Measurements from ENCODE around the gene DENND11. TPM values are rescaled to one million over a fixed set of nuclear protein-coding genes. Genes with fewer than 3 reads are reported as not detected.

Gene DENND11
- total and polyA plus RNA-seq, 3 experiments from 2014 or later: 17.3 to 27.4 (median 25.9) TPM

Other genes with a start within 250 kb of the DENND11 start
- gene AGK, start 150.8 kb downstream of the DENND11 start, total RNA-seq: 10 to 100 TPM; 88.5 to 94.3 TPM
- 42.8 TPM for gene AGK, start 150.8 kb downstream of the DENND11 start, polyA plus RNA-seq
- not detected for gene WEE2, start 6.2 kb upstream of the DENND11 start, total RNA-seq
- gene WEE2, start 6.2 kb upstream of the DENND11 start, polyA plus RNA-seq: not detected
- gene SSBP1, start 36.2 kb upstream of the DENND11 start, total RNA-seq: 100 to 1,000 TPM; 284 to 291 TPM
- gene SSBP1, start 36.2 kb upstream of the DENND11 start, polyA plus RNA-seq: 331 TPM
- 1 to 10 TPM in 1 of 2 experiments, under 1 TPM in 1; 0.98 to 1.0 TPM for gene TAS2R3, start 61.9 kb upstream of the DENND11 start, total RNA-seq
- not detected for gene TAS2R3, start 61.9 kb upstream of the DENND11 start, polyA plus RNA-seq
- under 1 TPM; 0.62 to 0.92 TPM for gene TAS2R4, start 74.5 kb upstream of the DENND11 start, total RNA-seq
- not detected for gene TAS2R4, start 74.5 kb upstream of the DENND11 start, polyA plus RNA-seq
- gene TAS2R5, start 88.1 kb upstream of the DENND11 start, total RNA-seq: 1 to 10 TPM in 1 of 2 experiments, under 1 TPM in 1; 0.88 to 1.3 TPM
- not detected for gene TAS2R5, start 88.1 kb upstream of the DENND11 start, polyA plus RNA-seq
- not detected for gene PRSS37, start 139.3 kb upstream of the DENND11 start, total RNA-seq
- gene PRSS37, start 139.3 kb upstream of the DENND11 start, polyA plus RNA-seq: not detected
- not detected for gene OR9A4, start 214.2 kb upstream of the DENND11 start, total RNA-seq
- gene OR9A4, start 214.2 kb upstream of the DENND11 start, polyA plus RNA-seq: not detected
- under 1 TPM; 0.24 to 0.29 TPM for gene CLEC5A, start 244.8 kb upstream of the DENND11 start, total RNA-seq
- gene CLEC5A, start 244.8 kb upstream of the DENND11 start, polyA plus RNA-seq: not detected

Data from CD8-positive, alpha-beta memory T cell (primary cell).